Glutamatergic neuron (in vitro differentiated cells): Measurements from ENCODE around the gene EDC3. TPM values are rescaled to one million over a fixed set of nuclear protein-coding genes. Genes with fewer than 3 reads are reported as not detected.

Experiments used
- DNase-seq: peaks from one replicate; pipeline ENCODE4 v3.0.0; 2022
- H3K27ac Mint-ChIP-seq: one replicate; pipeline ENCODE4 v1.8.0; 2020; ENCODE audit warnings: mild to moderate bottlenecking, mixed read lengths, inconsistent platforms; ENCODE audit not compliant: unreplicated experiment
- H3K27me3 Mint-ChIP-seq: one replicate; pipeline ENCODE4 v1.8.0; 2020; ENCODE audit warnings: mild to moderate bottlenecking, moderate library complexity, mixed read lengths, inconsistent platforms; ENCODE audit not compliant: unreplicated experiment
- H3K36me3 Mint-ChIP-seq: one replicate; pipeline ENCODE4 v1.8.0; 2020; ENCODE audit warnings: mild to moderate bottlenecking, mixed read lengths, inconsistent platforms; ENCODE audit not compliant: unreplicated experiment
- H3K4me1 Mint-ChIP-seq: one replicate; pipeline ENCODE4 v1.8.0; 2020; ENCODE audit warnings: mild to moderate bottlenecking, low read depth, mixed read lengths, inconsistent platforms; ENCODE audit not compliant: unreplicated experiment
- H3K4me3 Mint-ChIP-seq: one replicate; pipeline ENCODE4 v1.8.0; 2020; ENCODE audit warnings: mild to moderate bottlenecking, mixed read lengths, inconsistent platforms; ENCODE audit not compliant: unreplicated experiment
- H3K9me3 Mint-ChIP-seq: one replicate; pipeline ENCODE4 v1.8.0; 2020; ENCODE audit warnings: mild to moderate bottlenecking, moderate library complexity, mixed read lengths, inconsistent platforms; ENCODE audit not compliant: unreplicated experiment
- total RNA-seq: library from RNA; stranded (reverse); fragmentation: NEBNext Ultra II Directional; extraction: Animal tissue kit (Norgen Biotek cat#: 25700); gene quantifications from one replicate; pipeline ENCODE4 v1.2.1, GENCODE V29; 2021; ENCODE audit not compliant: unreplicated experiment
- TF ChIP-seq, protein P1 (sequence below): fragments of 200-600 bp; sonication (generic); IDR thresholded peaks from one replicate; pipeline ENCODE4 v1.5.0; 2021; ENCODE audit not compliant: partially characterized antibody, unreplicated experiment

Gene EDC3
- total RNA-seq, 1 donor from 2014 or later = 66.0 TPM

DNA sequence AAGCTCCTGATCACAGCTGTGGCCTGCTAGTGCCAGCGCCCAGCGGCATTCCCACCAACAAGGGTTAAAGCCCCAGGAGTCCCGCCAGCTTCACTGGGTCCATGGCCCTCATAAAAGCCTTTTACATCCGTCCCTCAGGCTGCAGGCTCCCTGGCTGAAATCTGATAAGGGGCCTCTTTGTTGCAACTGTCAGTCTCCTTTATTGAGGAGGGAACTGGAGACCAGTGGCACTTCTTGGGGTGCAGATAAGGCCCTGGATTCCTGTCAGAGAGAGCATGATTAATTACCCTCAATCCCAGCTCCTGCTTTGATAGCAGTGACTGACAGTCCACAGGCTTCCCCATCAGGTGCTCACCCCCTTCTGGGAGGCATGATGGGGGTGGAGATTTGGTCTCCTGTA, 111.0 kb downstream of the EDC3 start:
- Mint-ChIP-seq H3K9me3 (peaks cover 6% of the 10 kb centered on the region), H3K4me3 (no peak overlapping the region), H3K36me3 (peaks cover 8% of the 10 kb centered on the region), H3K27ac (no peak overlapping the region), H3K4me1 (peaks cover 61% of the 10 kb centered on the region), H3K27me3 (peaks cover 2% of the 10 kb centered on the region)
- no peak for DNase-seq
- TF ChIP-seq, protein P1, sequence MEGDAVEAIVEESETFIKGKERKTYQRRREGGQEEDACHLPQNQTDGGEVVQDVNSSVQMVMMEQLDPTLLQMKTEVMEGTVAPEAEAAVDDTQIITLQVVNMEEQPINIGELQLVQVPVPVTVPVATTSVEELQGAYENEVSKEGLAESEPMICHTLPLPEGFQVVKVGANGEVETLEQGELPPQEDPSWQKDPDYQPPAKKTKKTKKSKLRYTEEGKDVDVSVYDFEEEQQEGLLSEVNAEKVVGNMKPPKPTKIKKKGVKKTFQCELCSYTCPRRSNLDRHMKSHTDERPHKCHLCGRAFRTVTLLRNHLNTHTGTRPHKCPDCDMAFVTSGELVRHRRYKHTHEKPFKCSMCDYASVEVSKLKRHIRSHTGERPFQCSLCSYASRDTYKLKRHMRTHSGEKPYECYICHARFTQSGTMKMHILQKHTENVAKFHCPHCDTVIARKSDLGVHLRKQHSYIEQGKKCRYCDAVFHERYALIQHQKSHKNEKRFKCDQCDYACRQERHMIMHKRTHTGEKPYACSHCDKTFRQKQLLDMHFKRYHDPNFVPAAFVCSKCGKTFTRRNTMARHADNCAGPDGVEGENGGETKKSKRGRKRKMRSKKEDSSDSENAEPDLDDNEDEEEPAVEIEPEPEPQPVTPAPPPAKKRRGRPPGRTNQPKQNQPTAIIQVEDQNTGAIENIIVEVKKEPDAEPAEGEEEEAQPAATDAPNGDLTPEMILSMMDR = no peak

DNA sequence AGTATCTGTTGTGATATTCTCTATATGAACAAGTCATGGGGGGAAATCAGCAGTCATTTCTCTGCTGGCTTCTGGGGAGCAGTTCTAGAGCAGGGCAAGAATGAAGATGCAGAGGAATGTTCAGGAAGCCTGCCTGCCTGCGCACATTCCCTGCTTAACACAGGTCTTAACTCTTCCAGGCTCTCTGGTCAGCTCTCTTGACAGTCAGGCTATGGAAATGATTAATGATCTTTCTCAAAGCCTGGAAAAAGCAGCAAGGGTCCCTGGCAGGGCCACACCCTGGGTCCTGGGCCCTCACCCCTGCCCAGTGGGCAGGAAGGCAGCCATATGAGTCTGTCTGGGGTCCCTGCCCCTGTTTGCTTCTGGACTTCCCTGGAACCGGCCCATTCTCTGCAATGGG, 111.6 kb downstream of the EDC3 start:
- peaks cover 62% of the 10 kb centered on the region for H3K4me1 Mint-ChIP-seq
- H3K27me3 Mint-ChIP-seq = peaks cover 2% of the 10 kb centered on the region
- TF ChIP-seq, protein P1 = no peak
- H3K4me3 Mint-ChIP-seq = no peak overlapping the region
- H3K9me3 Mint-ChIP-seq = peaks cover 11% of the 10 kb centered on the region
- DNase-seq = no peak
- no peak overlapping the region for H3K27ac Mint-ChIP-seq
- H3K36me3 Mint-ChIP-seq = peaks cover 5% of the 10 kb centered on the region

Other genes with a start within 250 kb of the EDC3 start
- 62.6 TPM for gene UBL7, start 234.9 kb downstream of the EDC3 start, total RNA-seq
- 154 TPM for gene ARID3B, start 154.8 kb downstream of the EDC3 start, total RNA-seq
- gene CLK3, start 80.2 kb downstream of the EDC3 start, total RNA-seq = 99.7 TPM
- 0.27 TPM for gene CYP1A1, start 29.5 kb upstream of the EDC3 start, total RNA-seq
- not detected for gene CYP1A2, start 52.8 kb upstream of the EDC3 start, total RNA-seq
- 72.6 TPM for gene CSK, start 86.1 kb upstream of the EDC3 start, total RNA-seq
- gene LMAN1L, start 116.8 kb upstream of the EDC3 start, total RNA-seq = not detected
- 0.32 TPM for gene CPLX3, start 130.6 kb upstream of the EDC3 start, total RNA-seq
- 46.5 TPM for gene ULK3, start 147.1 kb upstream of the EDC3 start, total RNA-seq
- 35.6 TPM for gene SCAMP2, start 177.3 kb upstream of the EDC3 start, total RNA-seq
- gene MPI, start 194.0 kb upstream of the EDC3 start, total RNA-seq = 33.1 TPM
- 171 TPM for gene FAM219B, start 210.8 kb upstream of the EDC3 start, total RNA-seq
- gene COX5A, start 242.0 kb upstream of the EDC3 start, total RNA-seq = 219 TPM